PFSK-1 (cell line): Measurements from ENCODE around the gene MXD1.

Experiments
- FOXP2 ChIP-seq: optimal IDR thresholded peaks from 2 replicates; pipeline ENCODE3; 2011; ENCODE audit warnings: borderline replicate concordance, control low read depth, inconsistent platforms; ENCODE audit not compliant: insufficient read depth; ENCODE audit errors: extremely low read length, extremely low read depth
- POLR2AphosphoS5 ChIP-seq: IDR thresholded peaks from 2 replicates; pipeline ENCODE4 v1.6.1; 2012; ENCODE audit warnings: low read depth, mild to moderate bottlenecking, control low read depth, low read length, moderate library complexity
- SIN3A ChIP-seq: IDR thresholded peaks from 2 replicates; pipeline ENCODE4 v1.6.1; 2012; ENCODE audit warnings: mild to moderate bottlenecking, low read length, moderate library complexity, borderline replicate concordance; ENCODE audit not compliant: insufficient read depth
- TAF1 ChIP-seq: IDR thresholded peaks from 2 replicates; pipeline ENCODE4 v1.6.1; 2012; ENCODE audit warnings: low read length, control low read depth, borderline replicate concordance; ENCODE audit not compliant: insufficient read depth
- TF ChIP-seq, protein P1 (sequence below), 2 experiments: IDR thresholded peaks; 2 replicates each; pipeline versions ENCODE4 v1.6.1 to v1.8.0; 2011 to 2012; ENCODE audit warnings: low read depth in 2 of 2, low read length in 2 of 2, control low read depth in 1 of 2, inconsistent platforms in 1 of 2, mild to moderate bottlenecking in 1 of 2, moderate library complexity in 1 of 2; ENCODE audit not compliant: insufficient read depth in 1 of 2

DNA sequence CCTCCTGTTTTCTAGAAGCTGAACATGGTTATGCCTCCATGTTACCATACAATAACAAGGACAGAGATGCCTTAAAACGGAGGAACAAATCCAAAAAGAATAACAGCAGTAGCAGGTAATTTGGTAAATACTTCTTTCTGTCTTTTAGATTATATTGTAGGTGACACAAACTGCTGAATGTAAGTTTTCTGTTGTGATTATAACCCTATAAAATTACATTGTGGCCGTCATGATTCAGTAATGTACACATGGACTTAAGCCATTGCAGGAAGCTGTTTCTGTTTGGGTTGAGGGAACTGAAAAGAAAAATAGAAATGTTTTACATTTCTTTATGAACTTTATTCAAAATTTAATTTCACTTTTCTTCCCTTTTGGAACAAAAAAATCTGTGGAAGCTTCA lies 1.2 kb downstream of the MXD1 start:
- TF ChIP-seq SIN3A (no peak), TAF1 (no peak), POLR2AphosphoS5 (no peak), FOXP2 (no peak)
- TF ChIP-seq, protein P1, sequence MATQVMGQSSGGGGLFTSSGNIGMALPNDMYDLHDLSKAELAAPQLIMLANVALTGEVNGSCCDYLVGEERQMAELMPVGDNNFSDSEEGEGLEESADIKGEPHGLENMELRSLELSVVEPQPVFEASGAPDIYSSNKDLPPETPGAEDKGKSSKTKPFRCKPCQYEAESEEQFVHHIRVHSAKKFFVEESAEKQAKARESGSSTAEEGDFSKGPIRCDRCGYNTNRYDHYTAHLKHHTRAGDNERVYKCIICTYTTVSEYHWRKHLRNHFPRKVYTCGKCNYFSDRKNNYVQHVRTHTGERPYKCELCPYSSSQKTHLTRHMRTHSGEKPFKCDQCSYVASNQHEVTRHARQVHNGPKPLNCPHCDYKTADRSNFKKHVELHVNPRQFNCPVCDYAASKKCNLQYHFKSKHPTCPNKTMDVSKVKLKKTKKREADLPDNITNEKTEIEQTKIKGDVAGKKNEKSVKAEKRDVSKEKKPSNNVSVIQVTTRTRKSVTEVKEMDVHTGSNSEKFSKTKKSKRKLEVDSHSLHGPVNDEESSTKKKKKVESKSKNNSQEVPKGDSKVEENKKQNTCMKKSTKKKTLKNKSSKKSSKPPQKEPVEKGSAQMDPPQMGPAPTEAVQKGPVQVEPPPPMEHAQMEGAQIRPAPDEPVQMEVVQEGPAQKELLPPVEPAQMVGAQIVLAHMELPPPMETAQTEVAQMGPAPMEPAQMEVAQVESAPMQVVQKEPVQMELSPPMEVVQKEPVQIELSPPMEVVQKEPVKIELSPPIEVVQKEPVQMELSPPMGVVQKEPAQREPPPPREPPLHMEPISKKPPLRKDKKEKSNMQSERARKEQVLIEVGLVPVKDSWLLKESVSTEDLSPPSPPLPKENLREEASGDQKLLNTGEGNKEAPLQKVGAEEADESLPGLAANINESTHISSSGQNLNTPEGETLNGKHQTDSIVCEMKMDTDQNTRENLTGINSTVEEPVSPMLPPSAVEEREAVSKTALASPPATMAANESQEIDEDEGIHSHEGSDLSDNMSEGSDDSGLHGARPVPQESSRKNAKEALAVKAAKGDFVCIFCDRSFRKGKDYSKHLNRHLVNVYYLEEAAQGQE (IDR thresholded peaks at IDR 0.05; ENCODE audit: insufficient read depth in 1 of 2, low read depth in 2 of 2, low read length in 2 of 2): no peak
